ENCODE results near the gene OR2Y1. TPM values are rescaled to one million over a fixed set of nuclear protein-coding genes. Genes with fewer than 3 reads are reported as not detected.
"Not testable (repeated sequence)": the region's sequence is repeated elsewhere in the genome, so short reads cannot be mapped to it uniquely, and the experiment has no call there.

OR2Y1 gene
- total RNA-seq, 1 donor = not detected

GRCh38 chr5:180784497-180785097 is 44.7 kb upstream of the OR2Y1 start:
- TF ChIP-seq, protein P1, sequence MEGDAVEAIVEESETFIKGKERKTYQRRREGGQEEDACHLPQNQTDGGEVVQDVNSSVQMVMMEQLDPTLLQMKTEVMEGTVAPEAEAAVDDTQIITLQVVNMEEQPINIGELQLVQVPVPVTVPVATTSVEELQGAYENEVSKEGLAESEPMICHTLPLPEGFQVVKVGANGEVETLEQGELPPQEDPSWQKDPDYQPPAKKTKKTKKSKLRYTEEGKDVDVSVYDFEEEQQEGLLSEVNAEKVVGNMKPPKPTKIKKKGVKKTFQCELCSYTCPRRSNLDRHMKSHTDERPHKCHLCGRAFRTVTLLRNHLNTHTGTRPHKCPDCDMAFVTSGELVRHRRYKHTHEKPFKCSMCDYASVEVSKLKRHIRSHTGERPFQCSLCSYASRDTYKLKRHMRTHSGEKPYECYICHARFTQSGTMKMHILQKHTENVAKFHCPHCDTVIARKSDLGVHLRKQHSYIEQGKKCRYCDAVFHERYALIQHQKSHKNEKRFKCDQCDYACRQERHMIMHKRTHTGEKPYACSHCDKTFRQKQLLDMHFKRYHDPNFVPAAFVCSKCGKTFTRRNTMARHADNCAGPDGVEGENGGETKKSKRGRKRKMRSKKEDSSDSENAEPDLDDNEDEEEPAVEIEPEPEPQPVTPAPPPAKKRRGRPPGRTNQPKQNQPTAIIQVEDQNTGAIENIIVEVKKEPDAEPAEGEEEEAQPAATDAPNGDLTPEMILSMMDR (IDR thresholded peaks at IDR 0.05; ENCODE audit: insufficient read depth, low read length) = peak; percentile 85
- no peak overlapping the region for H3K4me3 ChIP-seq (ENCODE audit: low read depth, low read length)
- peak; percentile 90 for DNase-seq (ENCODE audit: low read depth)

- TF ChIP-seq, protein P1 (IDR thresholded peaks at IDR 0.05; ENCODE audit: insufficient read depth, low read length) = no peak
- DNase-seq (ENCODE audit: low read depth) = no peak
- H3K4me3 ChIP-seq (ENCODE audit: low read depth, low read length) = no peak overlapping the region
Observed at GRCh38 chr5:180783340-180784052, 43.6 kb upstream of the OR2Y1 start.

DNA sequence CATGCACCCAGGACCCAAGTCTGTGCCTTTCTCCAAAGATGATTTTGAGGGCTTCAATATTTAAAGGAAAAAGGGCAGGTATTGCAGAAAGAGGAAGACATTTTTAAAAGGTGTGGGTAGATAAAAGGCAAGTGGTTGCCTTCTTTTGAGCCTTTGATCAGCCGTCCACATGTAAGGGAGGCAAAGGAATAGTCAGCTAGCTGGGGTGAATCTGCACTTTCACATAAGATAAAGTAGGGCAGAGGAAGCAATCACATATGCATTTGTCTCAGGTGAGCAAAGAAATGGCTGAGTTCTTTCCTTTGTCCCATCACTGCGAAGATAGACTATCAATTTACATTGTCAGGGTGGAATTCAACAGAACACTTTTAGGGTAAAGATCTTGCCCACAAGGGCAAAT is 42.9 kb upstream of the OR2Y1 start:
- DNase-seq (ENCODE audit: low read depth) = no peak
- no peak overlapping the region for H3K4me3 ChIP-seq (ENCODE audit: low read depth, low read length)
- TF ChIP-seq, protein P1 (IDR thresholded peaks at IDR 0.05; ENCODE audit: insufficient read depth, low read length) = no peak

- H3K4me3 ChIP-seq (ENCODE audit: low read depth, low read length); DNase-seq (ENCODE audit: low read depth): not testable (repeated sequence)
Observed at GRCh38 chr5:180781900-180782326, 42.1 kb upstream of the OR2Y1 start.

DNA sequence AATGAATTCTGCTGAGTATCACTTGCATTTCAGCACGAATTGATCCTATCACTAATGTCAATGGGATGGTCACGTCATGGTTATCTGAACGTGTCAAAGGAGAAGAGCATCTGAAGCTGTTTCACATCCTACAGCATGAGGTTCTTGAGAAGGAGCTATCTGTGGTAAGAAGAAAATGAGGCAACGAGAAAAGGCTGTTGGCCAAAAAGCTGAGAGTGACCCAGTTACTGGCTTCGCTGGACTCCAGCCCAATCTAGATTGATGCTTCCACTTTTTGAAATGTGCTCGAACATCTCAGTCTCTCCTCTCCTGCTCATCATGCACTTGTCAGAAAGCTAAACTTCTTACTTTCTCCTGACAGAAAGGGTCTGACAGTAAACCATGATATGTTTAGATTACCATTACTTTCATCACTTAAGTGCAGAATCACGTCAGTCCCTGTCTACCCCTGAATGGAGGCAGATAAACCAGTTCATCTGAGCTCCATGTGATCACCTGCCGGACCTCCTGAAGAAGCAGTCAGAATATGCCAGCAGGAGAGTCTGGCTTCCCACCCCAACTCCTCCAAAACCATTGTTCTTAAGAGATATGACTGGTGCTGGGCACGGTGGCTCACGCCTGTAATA is 40.2 kb upstream of the OR2Y1 start:
- no peak overlapping the region for H3K4me3 ChIP-seq (ENCODE audit: low read depth, low read length)
- TF ChIP-seq, protein P1 (IDR thresholded peaks at IDR 0.05; ENCODE audit: insufficient read depth, low read length) = no peak
- no peak for DNase-seq (ENCODE audit: low read depth)

GRCh38 chr5:180777475-180777874 is 37.6 kb upstream of the OR2Y1 start:
- no peak overlapping the region for H3K4me3 ChIP-seq (ENCODE audit: low read depth, low read length)
- TF ChIP-seq, protein P1 (IDR thresholded peaks at IDR 0.05; ENCODE audit: insufficient read depth, low read length) = no peak
- DNase-seq (ENCODE audit: low read depth) = no peak

GRCh38 chr5:180776376-180776775 is 36.5 kb upstream of the OR2Y1 start:
- DNase-seq (ENCODE audit: low read depth) = no peak
- TF ChIP-seq, protein P1 (IDR thresholded peaks at IDR 0.05; ENCODE audit: insufficient read depth, low read length) = no peak
- no peak overlapping the region for H3K4me3 ChIP-seq (ENCODE audit: low read depth, low read length)
